ENCODE data around the gene CCDC124. TPM values are rescaled to one million over a fixed set of nuclear protein-coding genes. Genes with fewer than 3 reads are reported as not detected.

Gene CCDC124
- total RNA-seq, 1 experiment from 2014 or later = 70.0 TPM

- peak; percentile 43 for DNase-seq (ENCODE audit: low read depth)
Observed at GRCh38 chr19:17933414-17934129, 757 bp downstream of the CCDC124 start.

GRCh38 chr19:17936379-17936778, 3.6 kb downstream of the CCDC124 start:
- no peak for DNase-seq (ENCODE audit: low read depth)

- no peak for DNase-seq (ENCODE audit: low read depth)
Observed at GRCh38 chr19:17937371-17937900, 4.6 kb downstream of the CCDC124 start.

GRCh38 chr19:17938092-17938845, 5.5 kb downstream of the CCDC124 start:
- peak; percentile 92 for DNase-seq (ENCODE audit: low read depth)

- DNase-seq (ENCODE audit: low read depth) = no peak
Observed at GRCh38 chr19:17942181-17942580, 9.4 kb downstream of the CCDC124 start.

- no peak for DNase-seq (ENCODE audit: low read depth)
Observed at GRCh38 chr19:17942582-17943273, 9.9 kb downstream of the CCDC124 start.

- DNase-seq (ENCODE audit: low read depth) = no peak
Observed at GRCh38 chr19:17943274-17944221, 10.7 kb downstream of the CCDC124 start.

- DNase-seq (ENCODE audit: low read depth) = peak; percentile 65
Observed at GRCh38 chr19:17944301-17944700, 11.5 kb downstream of the CCDC124 start.

GRCh38 chr19:17946965-17947784, 14.4 kb downstream of the CCDC124 start:
- DNase-seq (ENCODE audit: low read depth) = no peak

GRCh38 chr19:17947815-17948513, 15.1 kb downstream of the CCDC124 start:
- peak; percentile 87 for DNase-seq (ENCODE audit: low read depth)

- no peak for DNase-seq (ENCODE audit: low read depth)
Observed at GRCh38 chr19:17948514-17948900, 15.7 kb downstream of the CCDC124 start.

GRCh38 chr19:17948931-17949930, 16.4 kb downstream of the CCDC124 start:
- DNase-seq (ENCODE audit: low read depth) = no peak

GRCh38 chr19:17949956-17950309, 17.1 kb downstream of the CCDC124 start:
- DNase-seq (ENCODE audit: low read depth) = no peak

- DNase-seq (ENCODE audit: low read depth) = no peak
Observed at GRCh38 chr19:17950310-17951156, 17.7 kb downstream of the CCDC124 start.

- no peak for DNase-seq (ENCODE audit: low read depth)
Observed at GRCh38 chr19:17951157-17951989, 18.6 kb downstream of the CCDC124 start.

All from HT1080 (cell line).